ENCODE results near the gene KCNMA1. TPM values are rescaled to one million over a fixed set of nuclear protein-coding genes. Genes with fewer than 3 reads are reported as not detected.

KCNMA1 gene
- total RNA-seq, 1 donor from 2014 or later: 2.0 TPM

GRCh38 chr10:76864922-76865321 is 772.7 kb downstream of the KCNMA1 start:
- DNase-seq (no peak), ATAC-seq (ENCODE audit: poor library complexity) (no peak)
- intact Hi-C loops (cut with DNase I): no loop called here

GRCh38 chr10:76858721-76859120 is 778.9 kb downstream of the KCNMA1 start:
- intact Hi-C loops (cut with DNase I): no loop called here
- DNase-seq (no peak), ATAC-seq (ENCODE audit: poor library complexity) (no peak)

GRCh38 chr10:76840802-76841201 is 796.8 kb downstream of the KCNMA1 start:
- ATAC-seq (ENCODE audit: poor library complexity): no peak
- no peak for DNase-seq
- intact Hi-C loops (cut with DNase I): no loop called here

GRCh38 chr10:76839276-76839675 is 798.3 kb downstream of the KCNMA1 start:
- ATAC-seq (ENCODE audit: poor library complexity): no peak
- intact Hi-C loops (cut with DNase I): no loop called here
- DNase-seq: no peak

GRCh38 chr10:76830218-76830617 is 807.4 kb downstream of the KCNMA1 start:
- DNase-seq (no peak), ATAC-seq (ENCODE audit: poor library complexity) (no peak)
- intact Hi-C loops (cut with DNase I): no loop called here

- DNase-seq (no peak), ATAC-seq (ENCODE audit: poor library complexity) (no peak)
- intact Hi-C loops (cut with DNase I): no loop called here
Measured at GRCh38 chr10:76829724-76830123, 807.9 kb downstream of the KCNMA1 start.
